ENCODE measurements around the gene RETREG1. TPM values are rescaled to one million over a fixed set of nuclear protein-coding genes. Genes with fewer than 3 reads are reported as not detected.

The RETREG1 gene
- polyA plus RNA-seq, 1 of the 3 experiments (the other 2 are of a cell fraction): 0.43 TPM

- H3K27me3 ChIP-seq (ENCODE audit: insufficient read depth): no peaks in the 10 kb centered on the region
- no peaks in the 10 kb centered on the region for H3K9me2 ChIP-seq
- no peaks in the 10 kb centered on the region for H3K36me3 ChIP-seq (replicated peaks in 1 of 2; ENCODE audit: control insufficient read depth in 1 of 2, insufficient read depth in 2 of 2, low read length in 1 of 2)
- no peak overlapping the region for H3K27ac ChIP-seq (ENCODE audit: low read depth in 2 of 2, low read length in 1 of 2)
- H3F3A ChIP-seq (replicated peaks; ENCODE audit: insufficient read depth): no peaks in the 10 kb centered on the region
- ChIA-PET CTCF (interaction anchor here (0.6 to 5.1 kb wide), 7 partner anchors 8 to 720 kb away, joined by 3 to 24 read pairs (median 8); no protein-coding TSS in a partner anchor), POLR2A (no interaction called here)
- no peaks in the 10 kb centered on the region; a peak in 1 of 4 replicates for H3K4me1 ChIP-seq (ENCODE audit: control insufficient read depth in 1 of 2, insufficient read depth in 2 of 2, low read depth in 1 of 2, low read length in 1 of 2)
- TF ChIP-seq MXI1 (IDR thresholded peaks at IDR 0.05; ENCODE audit: low read depth, low read length) (no peak), TAF1 (IDR thresholded peaks at IDR 0.05; ENCODE audit: borderline replicate concordance, low read depth, low read length) (no peak), JUND (IDR thresholded peaks at IDR 0.05) (no peak), MAX (IDR thresholded peaks at IDR 0.05; ENCODE audit: low read depth) (no peak), ZBTB33 (IDR thresholded peaks at IDR 0.05; ENCODE audit: borderline replicate concordance, low read depth) (no peak), ELF1 (IDR thresholded peaks at IDR 0.05) (no peak), USF1 (IDR thresholded peaks at IDR 0.05; ENCODE audit: borderline replicate concordance, low read depth) (no peak), TCF12 (IDR thresholded peaks at IDR 0.05) (no peak), MEF2A (IDR thresholded peaks at IDR 0.05; ENCODE audit: borderline replicate concordance, low read depth) (no peak), POLR2AphosphoS5 (IDR thresholded peaks at IDR 0.05; ENCODE audit: low read depth, low read length) (no peak)
- no peak for DNase-seq
- H3K9me3 ChIP-seq: no peaks in the 10 kb centered on the region
- no peaks in the 10 kb centered on the region for H4K20me1 ChIP-seq (ENCODE audit: insufficient read depth)
- no peaks in the 10 kb centered on the region for H3K79me2 ChIP-seq (ENCODE audit: insufficient read depth)
- H3K4me3 ChIP-seq (ENCODE audit: low read depth in 2 of 2, low read length in 1 of 2): no peak overlapping the region
- no peak overlapping the region for H2AFZ ChIP-seq (ENCODE audit: low read depth)
- no peak overlapping the region for H3K4me2 ChIP-seq
- WGBS (ENCODE audit: low lambda C conversion rate): 97% methylated on average over 2 of the region's 2 CpGs
- H3K9ac ChIP-seq: no peak overlapping the region
Measured at GRCh38 chr5:16482891-16483290, 133.9 kb downstream of the RETREG1 start.

- CTCF ChIA-PET: interaction anchor here (0.7 to 1.8 kb wide), 5 partner anchors 9 to 709 kb away, joined by 3 to 6 read pairs (median 4); no protein-coding TSS in a partner anchor
- H3K9me2 ChIP-seq: no peaks in the 10 kb centered on the region
- H3F3A ChIP-seq (replicated peaks; ENCODE audit: insufficient read depth): no peaks in the 10 kb centered on the region
- no peak overlapping the region for H3K4me2 ChIP-seq
- H3K9ac ChIP-seq: no peak overlapping the region
- DNase-seq: no peak
- no peaks in the 10 kb centered on the region for H3K27me3 ChIP-seq (ENCODE audit: insufficient read depth)
- H4K20me1 ChIP-seq (ENCODE audit: insufficient read depth): no peaks in the 10 kb centered on the region
- H3K79me2 ChIP-seq (ENCODE audit: insufficient read depth): no peaks in the 10 kb centered on the region
- 89% methylated on average over 6 of the region's 6 CpGs for WGBS (ENCODE audit: low lambda C conversion rate)
- POLR2A ChIA-PET: no interaction called here
- no peak overlapping the region for H2AFZ ChIP-seq (ENCODE audit: low read depth)
- H3K4me1 ChIP-seq (ENCODE audit: control insufficient read depth in 1 of 2, insufficient read depth in 2 of 2, low read depth in 1 of 2, low read length in 1 of 2): no peaks in the 10 kb centered on the region; a peak in 1 of 4 replicates
- no peak overlapping the region for H3K4me3 ChIP-seq (ENCODE audit: low read depth in 2 of 2, low read length in 1 of 2)
- H3K36me3 ChIP-seq (replicated peaks in 1 of 2; ENCODE audit: control insufficient read depth in 1 of 2, insufficient read depth in 2 of 2, low read length in 1 of 2): no peaks in the 10 kb centered on the region
- no peaks in the 10 kb centered on the region for H3K9me3 ChIP-seq
- no peak overlapping the region; a peak in 1 of 4 replicates for H3K27ac ChIP-seq (ENCODE audit: low read depth in 2 of 2, low read length in 1 of 2)
- no peak for TF ChIP-seq PBX3 (IDR thresholded peaks at IDR 0.05)
- TF ChIP-seq SIN3A (IDR thresholded peaks at IDR 0.05; ENCODE audit: borderline replicate concordance, low read depth, low read length): no peak
- no peak for TF ChIP-seq POLR2AphosphoS5 (IDR thresholded peaks at IDR 0.05; ENCODE audit: low read depth, low read length)
- no peak for TF ChIP-seq USF1 (IDR thresholded peaks at IDR 0.05; ENCODE audit: borderline replicate concordance, low read depth)
- TF ChIP-seq IRF3 (IDR thresholded peaks at IDR 0.05; ENCODE audit: low read depth, low read length): no peak
- TF ChIP-seq FOSL2 (IDR thresholded peaks at IDR 0.05; ENCODE audit: borderline replicate concordance, low read depth): no peak
- TF ChIP-seq RCOR1 (IDR thresholded peaks at IDR 0.05; ENCODE audit: low read length): no peak
- TF ChIP-seq RFX5 (IDR thresholded peaks at IDR 0.05; ENCODE audit: low read length): no peak
- no peak for TF ChIP-seq EZH2phosphoT487 (IDR thresholded peaks at IDR 0.05; ENCODE audit: borderline replicate concordance, low read depth)
- TF ChIP-seq RXRA (IDR thresholded peaks at IDR 0.05; ENCODE audit: borderline replicate concordance, low read depth): no peak
- TF ChIP-seq RAD21 (IDR thresholded peaks at IDR 0.05; ENCODE audit: low read length): no peak
- TF ChIP-seq USF2 (IDR thresholded peaks at IDR 0.05; ENCODE audit: borderline replicate concordance, low read depth, low read length): no peak
Measured at GRCh38 chr5:16480821-16481538, 135.8 kb downstream of the RETREG1 start.

Data from SK-N-SH (cell line).